ENCODE results near the gene DCHS2. TPM values are rescaled to one million over a fixed set of nuclear protein-coding genes. Genes with fewer than 3 reads are reported as not detected.

DCHS2 gene
- total RNA-seq, 5 donors from 2014 or later (not counting 1 experiment from before 2014, with no cell fraction given): 0.09 to 0.44 (median 0.13) TPM; not detected in 2

- Mint-ChIP-seq H3K27me3 (peaks cover 3 to 6% of the 10 kb centered on the region in 2 donors), H3K9me3 (no peaks in the 10 kb centered on the region), H3K4me1 (peaks cover 16 to 20% (median 20%) of the 10 kb centered on the region in 3 donors), H3K36me3 (no peaks in the 10 kb centered on the region), H3K4me3 (no peak overlapping the region), H3K27ac (no peak overlapping the region)
- POLR2A ChIA-PET: interaction anchor here in 1 of 2 donors (0.6 kb wide), 1 partner anchor 153 kb away, joined by 4 read pairs; no protein-coding TSS in a partner anchor
- no peaks in the 10 kb centered on the region for H3K27me3 ChIP-seq (replicated peaks in 1 of 2; ENCODE audit: control insufficient read depth in 2 of 2, extremely low read depth in 1 of 2, insufficient read depth in 2 of 2, low read length in 1 of 2)
- no peak overlapping the region for H3K27ac ChIP-seq (ENCODE audit: low read length)
- no peaks in the 10 kb centered on the region for H3K36me3 ChIP-seq (ENCODE audit: control insufficient read depth in 2 of 2, extremely low read depth in 1 of 2, insufficient read depth in 1 of 2, low read length in 1 of 2)
- no peak for ATAC-seq (replicated peaks in 1 of 4)
- H3K4me1 ChIP-seq (ENCODE audit: control insufficient read depth in 1 of 2, extremely low read depth in 1 of 2, insufficient read depth in 2 of 2, low read length in 2 of 2): peaks cover 0 to 8% of the 10 kb centered on the region in 2 experiments
- H3K4me3 ChIP-seq (ENCODE audit: control insufficient read depth in 1 of 2, extremely low read depth in 1 of 2, low read length in 1 of 2): no peak overlapping the region
- no peak for DNase-seq
- CTCF ChIA-PET: interaction anchor here in 1 of 2 donors (0.5 kb wide), 1 partner anchor 121 kb away, joined by 3 read pairs; no protein-coding TSS in a partner anchor
- no CpG with 5 or more reads among the region's 2 CpGs for WGBS (ENCODE audit: insufficient coverage)
- no peaks in the 10 kb centered on the region for H3K9me3 ChIP-seq
Observed at GRCh38 chr4:154360491-154360890, 131.1 kb downstream of the DCHS2 start.

GRCh38 chr4:154354883-154355282, 136.7 kb downstream of the DCHS2 start:
- Histone ChIP-seq H3K4me1 (ENCODE audit: control insufficient read depth in 1 of 2, extremely low read depth in 1 of 2, insufficient read depth in 2 of 2, low read length in 2 of 2) (no peaks in the 10 kb centered on the region), H3K4me3 (ENCODE audit: control insufficient read depth in 1 of 2, extremely low read depth in 1 of 2, low read length in 1 of 2) (no peak overlapping the region), H3K36me3 (ENCODE audit: control insufficient read depth in 2 of 2, extremely low read depth in 1 of 2, insufficient read depth in 1 of 2, low read length in 1 of 2) (no peaks in the 10 kb centered on the region), H3K27me3 (replicated peaks in 1 of 2; ENCODE audit: control insufficient read depth in 2 of 2, extremely low read depth in 1 of 2, insufficient read depth in 2 of 2, low read length in 1 of 2) (peaks cover 0 to 2% of the 10 kb centered on the region in 2 experiments), H3K27ac (ENCODE audit: low read length) (no peak overlapping the region), H3K9me3 (no peaks in the 10 kb centered on the region)
- Mint-ChIP-seq H3K4me1 (no peaks in the 10 kb centered on the region), H3K27ac (no peak overlapping the region), H3K9me3 (no peaks in the 10 kb centered on the region), H3K4me3 (no peak overlapping the region), H3K36me3 (no peaks in the 10 kb centered on the region), H3K27me3 (peaks cover 2 to 7% of the 10 kb centered on the region in 2 donors)
- ChIA-PET CTCF (no interaction called here), POLR2A (no interaction called here)
- no peak for ATAC-seq (replicated peaks in 1 of 4)
- DNase-seq: no peak

- DNase-seq (peak in 1 of 35 experiments; percentile 18), ATAC-seq (replicated peaks in 1 of 4) (no peak)
- H3K36me3 Mint-ChIP-seq: no peaks in the 10 kb centered on the region
- ChIA-PET POLR2A (no interaction called here), CTCF (no interaction called here)
- Histone ChIP-seq H3K36me3 (ENCODE audit: control insufficient read depth in 2 of 2, extremely low read depth in 1 of 2, insufficient read depth in 1 of 2, low read length in 1 of 2) (no peaks in the 10 kb centered on the region), H3K27me3 (replicated peaks in 1 of 2; ENCODE audit: control insufficient read depth in 2 of 2, extremely low read depth in 1 of 2, insufficient read depth in 2 of 2, low read length in 1 of 2) (peaks cover under 1 to 2% of the 10 kb centered on the region in 2 experiments), H3K4me3 (ENCODE audit: control insufficient read depth in 1 of 2, extremely low read depth in 1 of 2, low read length in 1 of 2) (no peak overlapping the region), H3K9me3 (no peaks in the 10 kb centered on the region), H3K4me1 (ENCODE audit: control insufficient read depth in 1 of 2, extremely low read depth in 1 of 2, insufficient read depth in 2 of 2, low read length in 2 of 2) (no peaks in the 10 kb centered on the region), H3K27ac (ENCODE audit: low read length) (no peak overlapping the region)
- H3K27ac Mint-ChIP-seq: no peak overlapping the region
- H3K4me1 Mint-ChIP-seq: no peaks in the 10 kb centered on the region
- 43% methylated on average over 2 of the region's 2 CpGs for WGBS (ENCODE audit: insufficient coverage)
- H3K27me3 Mint-ChIP-seq: peaks cover 2 to 4% of the 10 kb centered on the region in 2 donors
- no peak overlapping the region for H3K4me3 Mint-ChIP-seq
- no peaks in the 10 kb centered on the region for H3K9me3 Mint-ChIP-seq
Observed at GRCh38 chr4:154349829-154350228, 141.8 kb downstream of the DCHS2 start.

GRCh38 chr4:154348657-154349056, 142.9 kb downstream of the DCHS2 start:
- Mint-ChIP-seq H3K27me3 (peaks cover 2 to 11% of the 10 kb centered on the region in 2 donors), H3K4me3 (no peak overlapping the region), H3K4me1 (no peaks in the 10 kb centered on the region), H3K27ac (no peak overlapping the region), H3K9me3 (no peaks in the 10 kb centered on the region), H3K36me3 (no peaks in the 10 kb centered on the region)
- POLR2A ChIA-PET: no interaction called here
- no peak overlapping the region for H3K27ac ChIP-seq (ENCODE audit: low read length)
- no peaks in the 10 kb centered on the region for H3K9me3 ChIP-seq
- DNase-seq: no peak
- ATAC-seq (replicated peaks in 1 of 4): no peak
- no peaks in the 10 kb centered on the region for H3K4me1 ChIP-seq (ENCODE audit: control insufficient read depth in 1 of 2, extremely low read depth in 1 of 2, insufficient read depth in 2 of 2, low read length in 2 of 2)
- peaks cover 2 to 3% of the 10 kb centered on the region in 2 experiments for H3K27me3 ChIP-seq (replicated peaks in 1 of 2; ENCODE audit: control insufficient read depth in 2 of 2, extremely low read depth in 1 of 2, insufficient read depth in 2 of 2, low read length in 1 of 2)
- H3K4me3 ChIP-seq (ENCODE audit: control insufficient read depth in 1 of 2, extremely low read depth in 1 of 2, low read length in 1 of 2): no peak overlapping the region
- no peaks in the 10 kb centered on the region for H3K36me3 ChIP-seq (ENCODE audit: control insufficient read depth in 2 of 2, extremely low read depth in 1 of 2, insufficient read depth in 1 of 2, low read length in 1 of 2)
- CTCF ChIA-PET: no interaction called here
- no CpG with 5 or more reads among the region's 3 CpGs for WGBS (ENCODE audit: insufficient coverage)

GRCh38 chr4:154345359-154345758, 146.2 kb downstream of the DCHS2 start:
- no peak for ATAC-seq (replicated peaks in 1 of 4)

GRCh38 chr4:154344686-154345085, 146.9 kb downstream of the DCHS2 start:
- Histone ChIP-seq H3K9me3 (no peaks in the 10 kb centered on the region), H3K27me3 (replicated peaks in 1 of 2; ENCODE audit: control insufficient read depth in 2 of 2, extremely low read depth in 1 of 2, insufficient read depth in 2 of 2, low read length in 1 of 2) (peaks cover 0 to 3% of the 10 kb centered on the region in 2 experiments), H3K27ac (ENCODE audit: low read length) (no peak overlapping the region), H3K4me3 (ENCODE audit: control insufficient read depth in 1 of 2, extremely low read depth in 1 of 2, low read length in 1 of 2) (no peak overlapping the region), H3K36me3 (ENCODE audit: control insufficient read depth in 2 of 2, extremely low read depth in 1 of 2, insufficient read depth in 1 of 2, low read length in 1 of 2) (no peaks in the 10 kb centered on the region), H3K4me1 (ENCODE audit: control insufficient read depth in 1 of 2, extremely low read depth in 1 of 2, insufficient read depth in 2 of 2, low read length in 2 of 2) (no peaks in the 10 kb centered on the region)
- ChIA-PET POLR2A (no interaction called here), CTCF (no interaction called here)
- DNase-seq (no peak), ATAC-seq (replicated peaks in 1 of 4) (no peak)
- Mint-ChIP-seq H3K27ac (no peak overlapping the region), H3K9me3 (no peaks in the 10 kb centered on the region), H3K27me3 (peaks cover under 1 to 11% of the 10 kb centered on the region in 2 donors), H3K4me3 (no peak overlapping the region), H3K36me3 (no peaks in the 10 kb centered on the region), H3K4me1 (no peaks in the 10 kb centered on the region)
- WGBS (ENCODE audit: insufficient coverage): 84% methylated on average over 5 of the region's 6 CpGs

More at GRCh38 chr4:154345359-154345758, 146.2 kb downstream of the DCHS2 start:
- WGBS (ENCODE audit: insufficient coverage): no CpG with 5 or more reads among the region's 1 CpG
- Mint-ChIP-seq H3K36me3 (no peaks in the 10 kb centered on the region), H3K27me3 (peaks cover 0 to 11% of the 10 kb centered on the region in 2 donors), H3K4me3 (no peak overlapping the region), H3K27ac (no peak overlapping the region), H3K4me1 (no peaks in the 10 kb centered on the region), H3K9me3 (no peaks in the 10 kb centered on the region)
- H3K27ac ChIP-seq (ENCODE audit: low read length): no peak overlapping the region
- ChIA-PET POLR2A (no interaction called here), CTCF (no interaction called here)
- no peaks in the 10 kb centered on the region for H3K36me3 ChIP-seq (ENCODE audit: control insufficient read depth in 2 of 2, extremely low read depth in 1 of 2, insufficient read depth in 1 of 2, low read length in 1 of 2)
- peaks cover 0 to 3% of the 10 kb centered on the region in 2 experiments for H3K27me3 ChIP-seq (replicated peaks in 1 of 2; ENCODE audit: control insufficient read depth in 2 of 2, extremely low read depth in 1 of 2, insufficient read depth in 2 of 2, low read length in 1 of 2)
- no peak for DNase-seq
- no peaks in the 10 kb centered on the region for H3K4me1 ChIP-seq (ENCODE audit: control insufficient read depth in 1 of 2, extremely low read depth in 1 of 2, insufficient read depth in 2 of 2, low read length in 2 of 2)
- H3K4me3 ChIP-seq (ENCODE audit: control insufficient read depth in 1 of 2, extremely low read depth in 1 of 2, low read length in 1 of 2): no peak overlapping the region
- no peaks in the 10 kb centered on the region for H3K9me3 ChIP-seq

- H3K27me3 Mint-ChIP-seq: peaks cover 6 to 11% of the 10 kb centered on the region in 2 donors
- Histone ChIP-seq H3K4me3 (ENCODE audit: control insufficient read depth in 1 of 2, extremely low read depth in 1 of 2, low read length in 1 of 2) (no peak overlapping the region), H3K36me3 (ENCODE audit: control insufficient read depth in 2 of 2, extremely low read depth in 1 of 2, insufficient read depth in 1 of 2, low read length in 1 of 2) (no peaks in the 10 kb centered on the region), H3K27me3 (replicated peaks in 1 of 2; ENCODE audit: control insufficient read depth in 2 of 2, extremely low read depth in 1 of 2, insufficient read depth in 2 of 2, low read length in 1 of 2) (peaks cover 0 to 3% of the 10 kb centered on the region in 2 experiments), H3K4me1 (ENCODE audit: control insufficient read depth in 1 of 2, extremely low read depth in 1 of 2, insufficient read depth in 2 of 2, low read length in 2 of 2) (no peaks in the 10 kb centered on the region), H3K27ac (ENCODE audit: low read length) (no peak overlapping the region), H3K9me3 (no peaks in the 10 kb centered on the region)
- DNase-seq (no peak), ATAC-seq (replicated peaks in 1 of 4) (no peak)
- H3K36me3 Mint-ChIP-seq: no peaks in the 10 kb centered on the region
- no peaks in the 10 kb centered on the region for H3K4me1 Mint-ChIP-seq
- H3K9me3 Mint-ChIP-seq: no peaks in the 10 kb centered on the region
- no peak overlapping the region for H3K4me3 Mint-ChIP-seq
- WGBS (ENCODE audit: insufficient coverage): no CpG with 5 or more reads among the region's 3 CpGs
- ChIA-PET CTCF (no interaction called here), POLR2A (interaction anchor here in 1 of 2 donors (0.5 kb wide), 1 partner anchor 41 kb away, joined by 7 read pairs; no protein-coding TSS in a partner anchor)
- H3K27ac Mint-ChIP-seq: no peak overlapping the region
Observed at GRCh38 chr4:154343651-154344050, 147.9 kb downstream of the DCHS2 start.
